Natural killer cell (primary cell): ENCODE measurements around the gene DHRS1. TPM values are rescaled to one million over a fixed set of nuclear protein-coding genes. Genes with fewer than 3 reads are reported as not detected.

Experiments used
- ATAC-seq, 3 donors: fragments of 150-1000 bp in 2 of 3; fragments of 200-7000 bp in 1 of 3; cut with Tn5 transposase; 1 replicate in 1 of 3; 2 replicates in 2 of 3; pipeline ENCODE4 v1.10.0; 2021; ENCODE audit warnings: mild to moderate bottlenecking in 2 of 3, moderate library complexity in 2 of 3
- DNase-seq, 2 donors: peaks; one replicate each; pipeline versions ENCODE4 v3.0.0 to v3.0.0-alpha.2; 2013 to 2021; ENCODE audit warnings: mixed read lengths in 1 of 2
- H3K27ac ChIP-seq: one replicate; pipeline ENCODE4 v1.5.1; 2013; ENCODE audit warnings: mild to moderate bottlenecking, low read length
- H3K27me3 ChIP-seq: one replicate; pipeline ENCODE4 v1.6.1; 2013; ENCODE audit warnings: low read length; ENCODE audit not compliant: control insufficient read depth, insufficient read depth
- H3K36me3 ChIP-seq: one replicate; pipeline ENCODE4 v1.6.1; 2013; ENCODE audit warnings: low read length; ENCODE audit not compliant: control insufficient read depth, insufficient read depth
- H3K4me1 ChIP-seq: one replicate; pipeline ENCODE4 v1.6.1; 2013; ENCODE audit warnings: low read length; ENCODE audit not compliant: control insufficient read depth, insufficient read depth
- H3K4me3 ChIP-seq: one replicate; pipeline ENCODE4 v1.5.1; 2013; ENCODE audit warnings: low read length
- H3K9me3 ChIP-seq: one replicate; pipeline ENCODE4 v1.6.1; 2013; ENCODE audit warnings: low read length; ENCODE audit not compliant: control insufficient read depth, insufficient read depth
- H3K27ac Mint-ChIP-seq, 2 donors: one replicate each; pipeline ENCODE4 v1.8.0; 2022; ENCODE audit warnings: mild to moderate bottlenecking in 2 of 2, mixed read lengths in 2 of 2, moderate library complexity in 1 of 2
- H3K27me3 Mint-ChIP-seq, 2 donors: one replicate each; pipeline ENCODE4 v1.8.0; 2022; ENCODE audit warnings: low read depth in 2 of 2, mixed read lengths in 2 of 2
- H3K36me3 Mint-ChIP-seq: one replicate; pipeline ENCODE4 v1.8.0; 2022; ENCODE audit warnings: mixed read lengths
- H3K4me1 Mint-ChIP-seq, 2 donors: one replicate each; pipeline ENCODE4 v1.8.0; 2022; ENCODE audit warnings: mixed read lengths in 2 of 2
- H3K4me3 Mint-ChIP-seq: one replicate; pipeline ENCODE4 v1.8.0; 2022; ENCODE audit warnings: mild to moderate bottlenecking, moderate library complexity, mixed read lengths
- H3K9me3 Mint-ChIP-seq, 2 donors: one replicate each; pipeline ENCODE4 v1.8.0; 2022; ENCODE audit warnings: mixed read lengths in 2 of 2
- WGBS: methylation state at CpG from one replicate; pipeline ENCODE4 v1.1.7; 2013; ENCODE audit warnings: missing lambda C conversion rate; ENCODE audit not compliant: insufficient coverage; 5-methylcytosine and 5-hydroxymethylcytosine counted together
- intact Hi-C: fragments of 100-400 bp; cut with micrococcal nuclease; formaldehyde crosslinking; loops from one replicate; pipeline ENCODE4 v1.14.2; 2022
- total RNA-seq, 4 donors: library from RNA; stranded (reverse); fragments of 120-200 nt in 1 of 4; gene quantifications; one replicate each; pipeline versions ENCODE4 v1.2.3 to v1.2.4, GENCODE V29; 2013 to 2022
- TF ChIP-seq, protein P1 (sequence below): fragments of 200-600 bp; IDR thresholded peaks from one replicate; pipeline ENCODE4 v1.8.0; 2022; ENCODE audit warnings: antibody characterized with exemption

Gene DHRS1
- total RNA-seq, 3 donors from 2014 or later (not counting 1 experiment from before 2014, with no cell fraction given) = 39.8 to 59.0 (median 43.3) TPM

DNA sequence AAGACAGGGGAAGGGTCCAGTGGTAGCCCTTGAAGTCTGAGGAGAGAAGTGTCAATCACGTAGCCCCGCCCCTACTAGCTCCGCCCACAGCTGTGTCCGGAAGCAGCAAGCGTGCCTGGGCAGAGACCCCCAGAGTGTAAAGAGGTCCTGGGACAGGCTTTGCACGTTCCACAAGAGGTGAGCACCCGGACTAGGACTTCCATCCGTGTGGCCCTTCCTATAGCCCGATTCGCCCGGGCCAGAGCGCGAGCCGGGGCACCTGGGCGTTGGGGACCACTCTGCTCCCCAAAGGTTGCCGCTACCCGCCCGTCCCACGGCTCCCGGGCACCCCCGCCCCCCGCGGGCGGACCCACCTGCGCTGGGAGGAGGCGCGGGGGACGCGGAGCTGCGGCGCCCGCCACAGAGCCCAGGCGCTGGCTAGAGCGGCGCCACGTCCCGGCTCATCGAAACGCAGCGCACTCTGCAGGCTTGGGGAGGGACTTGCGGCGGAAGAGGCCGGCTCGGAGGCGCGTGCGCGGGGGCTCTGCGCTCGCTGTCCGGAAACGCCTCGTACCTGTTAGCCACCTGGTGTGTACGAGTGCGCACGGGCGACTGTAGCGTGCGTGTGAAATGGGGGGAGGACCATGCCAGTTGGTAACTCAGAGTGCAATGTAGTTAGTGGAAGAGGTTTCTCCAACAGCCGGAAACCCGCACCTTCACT lies 28.3 kb downstream of the DHRS1 start, which contains the start of gene RABGGTA:
Gene RABGGTA, minus strand, starts transcription at position 464 of the 700 bp plus-strand sequence. CDS start 482 bp downstream, outside the sequence.
- Mint-ChIP-seq H3K4me3 (peak within 1 kb of the TSS; percentile 94), H3K36me3 (peaks cover 11% of the 10 kb centered on the region), H3K27ac (peak within 1 kb of the TSS; percentile 91 to 92), H3K27me3 (no peaks in the 10 kb centered on the region), H3K4me1 (peaks cover 25 to 30% of the 10 kb centered on the region in 2 donors), H3K9me3 (no peaks in the 10 kb centered on the region)
- Histone ChIP-seq H3K27me3 (no peaks in the 10 kb centered on the region), H3K4me1 (peaks cover 30% of the 10 kb centered on the region), H3K4me3 (peak within 1 kb of the TSS; percentile 88), H3K36me3 (peaks cover 15% of the 10 kb centered on the region), H3K27ac (peak within 1 kb of the TSS; percentile 99), H3K9me3 (no peaks in the 10 kb centered on the region)
- peak; percentile 84 to 94 (median 87) for ATAC-seq
- under 1% methylated on average over 61 of the region's 61 CpGs for WGBS
- intact Hi-C loops = loop anchor here (1.0 to 5.0 kb wide), 8 partner anchors 28 to 401 kb away; partner anchors contain the start of genes DHRS1, GMPR2, LTB4R and MDP1
- DNase-seq = peak; percentile 92 to 99
- TF ChIP-seq, protein P1, sequence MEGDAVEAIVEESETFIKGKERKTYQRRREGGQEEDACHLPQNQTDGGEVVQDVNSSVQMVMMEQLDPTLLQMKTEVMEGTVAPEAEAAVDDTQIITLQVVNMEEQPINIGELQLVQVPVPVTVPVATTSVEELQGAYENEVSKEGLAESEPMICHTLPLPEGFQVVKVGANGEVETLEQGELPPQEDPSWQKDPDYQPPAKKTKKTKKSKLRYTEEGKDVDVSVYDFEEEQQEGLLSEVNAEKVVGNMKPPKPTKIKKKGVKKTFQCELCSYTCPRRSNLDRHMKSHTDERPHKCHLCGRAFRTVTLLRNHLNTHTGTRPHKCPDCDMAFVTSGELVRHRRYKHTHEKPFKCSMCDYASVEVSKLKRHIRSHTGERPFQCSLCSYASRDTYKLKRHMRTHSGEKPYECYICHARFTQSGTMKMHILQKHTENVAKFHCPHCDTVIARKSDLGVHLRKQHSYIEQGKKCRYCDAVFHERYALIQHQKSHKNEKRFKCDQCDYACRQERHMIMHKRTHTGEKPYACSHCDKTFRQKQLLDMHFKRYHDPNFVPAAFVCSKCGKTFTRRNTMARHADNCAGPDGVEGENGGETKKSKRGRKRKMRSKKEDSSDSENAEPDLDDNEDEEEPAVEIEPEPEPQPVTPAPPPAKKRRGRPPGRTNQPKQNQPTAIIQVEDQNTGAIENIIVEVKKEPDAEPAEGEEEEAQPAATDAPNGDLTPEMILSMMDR = peak; percentile 63

GRCh38 chr14:24270537-24271133 lies 28.9 kb downstream of the DHRS1 start:
- peak in 2 of 3 donors; percentile 0 to 1 for ATAC-seq
- peak overlapping the region; percentile 88 for H3K4me3 ChIP-seq

GRCh38 chr14:24269910-24270536 lies 29.6 kb downstream of the DHRS1 start:
- no peak for ATAC-seq
- H3K36me3 Mint-ChIP-seq = peaks cover 11% of the 10 kb centered on the region
- DNase-seq = no peak
- peak overlapping the region; percentile 91 to 92 for H3K27ac Mint-ChIP-seq
- peak overlapping the region; percentile 94 for H3K4me3 Mint-ChIP-seq
- Histone ChIP-seq H3K9me3 (no peaks in the 10 kb centered on the region), H3K27me3 (no peaks in the 10 kb centered on the region), H3K27ac (no peak overlapping the region), H3K36me3 (peaks cover 27% of the 10 kb centered on the region), H3K4me1 (peaks cover 23% of the 10 kb centered on the region), H3K4me3 (no peak overlapping the region)
- intact Hi-C loops = loop anchor here (5.0 kb wide), 2 partner anchors 38 to 402 kb away; partner anchors contain the start of genes GMPR2 and NEDD8
- TF ChIP-seq, protein P1 = no peak
- peaks cover 25 to 30% of the 10 kb centered on the region in 2 donors for H3K4me1 Mint-ChIP-seq
- 97% methylated on average over 14 of the region's 14 CpGs for WGBS
- no peaks in the 10 kb centered on the region for H3K9me3 Mint-ChIP-seq
- H3K27me3 Mint-ChIP-seq = no peaks in the 10 kb centered on the region

More at GRCh38 chr14:24270537-24271133, 28.9 kb downstream of the DHRS1 start:
- Mint-ChIP-seq H3K27me3 (no peaks in the 10 kb centered on the region), H3K27ac (peak overlapping the region; percentile 91 to 92), H3K9me3 (no peaks in the 10 kb centered on the region), H3K36me3 (peaks cover 11% of the 10 kb centered on the region), H3K4me1 (peaks cover 25 to 30% of the 10 kb centered on the region in 2 donors), H3K4me3 (peak overlapping the region; percentile 94)
- Histone ChIP-seq H3K27ac (peak overlapping the region; percentile 99), H3K4me1 (peaks cover 28% of the 10 kb centered on the region), H3K36me3 (peaks cover 21% of the 10 kb centered on the region), H3K27me3 (no peaks in the 10 kb centered on the region), H3K9me3 (no peaks in the 10 kb centered on the region)
- DNase-seq = no peak
- TF ChIP-seq, protein P1 = no peak
- WGBS = 19% methylated on average over 13 of the region's 13 CpGs
- intact Hi-C loops = loop anchor here (1.0 to 5.0 kb wide), 8 partner anchors 28 to 402 kb away; partner anchors contain the start of genes DHRS1, GMPR2, LTB4R and MDP1
